K562 (cell line): ENCODE data around the gene PAM. TPM values are rescaled to one million over a fixed set of nuclear protein-coding genes. Genes with fewer than 3 reads are reported as not detected.

Experiments
- ATAC-seq: fragments of 200-7000 bp; cut with Tn5 transposase; 3 replicates; pipeline ENCODE4 v1.9.1; 2020; ENCODE audit warnings: moderate library complexity
- BruUV-seq: library from RNA; stranded (reverse); fragments of 400-500 nt; replicated peaks from 2 replicates; lab custom pipeline; 2021; lab: Mats Ljungman, UMichigan
- CTCF ChIA-PET: fragments of 300-600 bp; formaldehyde crosslinking; extraction: SDS; loops from one replicate; lab custom pipeline; 2021; ENCODE audit warnings: low intra/inter-chr PET ratio; lab: Yijun Ruan, JAX
- POLR2A ChIA-PET: fragments of 300-600, 350-650 bp; sonication (Branson Sonifier 250); formaldehyde crosslinking; extraction: SDS; loops from one replicate; lab custom pipeline; 2021; ENCODE audit warnings: antibody characterized with exemption, inconsistent platforms; lab: Yijun Ruan, JAX
- DNase-seq, 4 experiments: peaks; one replicate each; pipeline versions ENCODE4 v3.0.0 to v3.0.0-alpha.2; 2011 to 2018; ENCODE audit warnings: low spot score in 3 of 4, mixed read lengths in 3 of 4; ENCODE audit errors: extremely low read depth in 1 of 4
- FAIRE-seq: peaks from 2 replicates; lab custom pipeline; 2011; peaks lifted over from hg19 to GRCh38; lab: Jason Lieb, UNC
- H2AFZ ChIP-seq: 2 replicates; pipeline ENCODE4 v1.6.0; 2011; ENCODE audit warnings: low read depth, low read length, control low read depth, inconsistent platforms
- H3K27ac ChIP-seq: fragments of 200-600 bp; 3 replicates; pipeline ENCODE4 v1.8.0; 2011; ENCODE audit warnings: low read depth, mild to moderate bottlenecking, control low read depth, inconsistent platforms, low read length, moderate library complexity, mixed read lengths; ENCODE audit errors: extremely low read depth
- H3K27me3 ChIP-seq, 2 experiments: fragments of 300-600 bp in 1 of 2; 2 replicates in 1 of 2; 3 replicates in 1 of 2; pipeline versions ENCODE4 v1.6.0 to v1.8.0; 2011; ENCODE audit warnings: inconsistent platforms in 2 of 2, low read length in 2 of 2, mild to moderate bottlenecking in 1 of 2, mixed read lengths in 1 of 2, moderate library complexity in 1 of 2; ENCODE audit not compliant: control insufficient read depth in 2 of 2, insufficient read depth in 2 of 2
- H3K36me3 ChIP-seq: fragments of 300-600 bp; 3 replicates; pipeline ENCODE4 v1.8.0; 2011; ENCODE audit warnings: mild to moderate bottlenecking, low read length, inconsistent platforms; ENCODE audit not compliant: control insufficient read depth, insufficient read depth
- H3K4me1 ChIP-seq, 2 experiments: fragments of 200-600 bp in 1 of 2; replicated peaks in 1 of 2; 2 replicates in 1 of 2; 3 replicates in 1 of 2; pipeline versions ENCODE4 v1.5.1 to v1.8.0; 2011; ENCODE audit warnings: inconsistent platforms in 2 of 2, low read length in 2 of 2, mild to moderate bottlenecking in 1 of 2, mixed read lengths in 1 of 2, moderate library complexity in 1 of 2; ENCODE audit not compliant: control insufficient read depth in 2 of 2, insufficient read depth in 2 of 2
- H3K4me2 ChIP-seq: 2 replicates; pipeline ENCODE4 v1.6.1; 2011; ENCODE audit warnings: low read length, control low read depth, inconsistent platforms, mixed read lengths; ENCODE audit not compliant: insufficient read depth
- H3K4me3 ChIP-seq: fragments of 200-600 bp; sonication (generic), shearing (Covaris generic); 2 replicates; pipeline ENCODE4 v1.5.1; 2016; ENCODE audit warnings: control low read depth, inconsistent platforms
- H3K79me2 ChIP-seq: fragments of 200-600 bp; 3 replicates; pipeline ENCODE4 v1.8.0; 2011; ENCODE audit warnings: low read length, inconsistent platforms; ENCODE audit not compliant: control insufficient read depth, insufficient read depth
- H3K9ac ChIP-seq, 2 experiments: 2 replicates each; pipeline versions ENCODE4 v1.6.0 to v1.6.1; 2011; ENCODE audit warnings: low read depth in 2 of 2, low read length in 2 of 2, control low read depth in 1 of 2, inconsistent platforms in 1 of 2, mild to moderate bottlenecking in 1 of 2, mixed read lengths in 1 of 2; ENCODE audit not compliant: insufficient read depth in 1 of 2
- H3K9me1 ChIP-seq: one replicate; pipeline ENCODE4 v1.6.0; 2011; ENCODE audit warnings: inconsistent platforms, mild to moderate bottlenecking, low read length, moderate library complexity; ENCODE audit not compliant: control insufficient read depth, insufficient read depth
- H3K9me3 ChIP-seq: replicated peaks from 2 replicates; pipeline ENCODE4 v1.5.1; 2011; ENCODE audit warnings: low read depth, low read length, inconsistent platforms; ENCODE audit not compliant: control insufficient read depth, insufficient read depth
- H4K20me1 ChIP-seq: replicated peaks from 2 replicates; pipeline ENCODE4 v1.6.1; 2011; ENCODE audit warnings: low read length, inconsistent platforms, mixed read lengths; ENCODE audit not compliant: control insufficient read depth, insufficient read depth
- ASH1L ChIP-seq: fragments of 450-650 bp; IDR thresholded peaks from 2 replicates; pipeline ENCODE4 v1.6.1; 2018; ENCODE audit warnings: borderline replicate concordance, mild to moderate bottlenecking, low read depth; ENCODE audit not compliant: partially characterized antibody
- ATF6 ChIP-seq: sonication (generic); formaldehyde crosslinking; IDR thresholded peaks from 2 replicates; pipeline ENCODE4 v1.4.0; 2020; ENCODE audit warnings: mild to moderate bottlenecking, missing genetic modification reagents
- ETV1 ChIP-seq: fragments of 450-650 bp; conservative IDR thresholded peaks from 2 replicates; pipeline ENCODE4 v1.6.1; 2016; ENCODE audit warnings: missing genetic modification characterization, control low read depth, low read depth, missing compliant biosample characterization
- EWSR1 ChIP-seq: fragments of 450-650 bp; IDR thresholded peaks from 2 replicates; pipeline ENCODE4 v1.6.1; 2018; ENCODE audit warnings: borderline replicate concordance, mild to moderate bottlenecking, low read depth, moderate library complexity; ENCODE audit not compliant: partially characterized antibody
- GMEB1 ChIP-seq: fragments of 250-450 bp; sonication (Bioruptor Pico); IDR thresholded peaks from 2 replicates; pipeline ENCODE4 v1.4.0; 2020; ENCODE audit warnings: mild to moderate bottlenecking
- HDAC8 ChIP-seq: fragments of 450-650 bp; IDR thresholded peaks from 2 replicates; pipeline ENCODE4 v1.6.1; 2016; ENCODE audit warnings: mild to moderate bottlenecking, missing genetic modification characterization, moderate library complexity, missing compliant biosample characterization
- KDM4B ChIP-seq, 2 experiments: fragments of 450-650 bp in 1 of 2; sonication (generic) in 1 of 2; IDR thresholded peaks; 2 replicates each; pipeline ENCODE4 v1.6.1; 2016 to 2017; ENCODE audit warnings: borderline replicate concordance in 2 of 2, antibody characterized with exemption in 1 of 2, low read depth in 1 of 2, mild to moderate bottlenecking in 1 of 2
- RBM14 ChIP-seq: fragments of 200-400 bp; formaldehyde crosslinking; IDR thresholded peaks from 2 replicates; pipeline ENCODE4 v1.6.1; 2018; ENCODE audit warnings: low read depth, mild to moderate bottlenecking, low read length, moderate library complexity, borderline replicate concordance; ENCODE audit not compliant: insufficient read depth
- RFX5 ChIP-seq: IDR thresholded peaks from 2 replicates; pipeline ENCODE4 v1.6.1; 2011; ENCODE audit warnings: low read depth, mild to moderate bottlenecking, improper control_type of control experiment, low read length
- SNRNP70 ChIP-seq: fragments of 200-400 bp; formaldehyde crosslinking; optimal IDR thresholded peaks from 2 replicates; pipeline ENCODE3; 2017; ENCODE audit warnings: low read depth, low read length
- ZNF57 ChIP-seq: fragments of 450-650 bp; formaldehyde crosslinking; IDR thresholded peaks from 2 replicates; pipeline ENCODE4 v1.4.0; 2020; ENCODE audit warnings: mild to moderate bottlenecking, moderate library complexity
- in situ Hi-C: fragments of 300-500 bp; cut with MboI; formaldehyde crosslinking; loops from 4 replicates; pipeline ENCODE4 v1.15.0; 2018; ENCODE audit warnings: inconsistent platforms, mixed read lengths
- intact Hi-C: fragments of 100-400 bp; cut with micrococcal nuclease; formaldehyde crosslinking; loops from 2 replicates; pipeline ENCODE4 v1.14.2; 2022
- polyA plus RNA-seq, 8 experiments: library from polyadenylated mRNA; depleted of rRNA in 4 of 8; stranded (reverse) in 5 of 8; unstranded in 3 of 8; fragments of >200 nt; fragmentation: Nextera tagmentation in 2 of 8; fragmentation: Illumina TruSeq in 1 of 8; extraction: Ambion mirVana in 2 of 8; extraction: Trizol in 1 of 8; gene quantifications; 2 replicates each; pipeline versions ENCODE4 v1.2.1 to v1.2.3, GENCODE V29; 2011 to 2014; ENCODE audit warnings: inconsistent platforms in 1 of 8, missing spikeins in 1 of 8
- total RNA-seq, 7 experiments: library from RNA; depleted of rRNA in 6 of 7; stranded (reverse); fragments of >200 nt in 6 of 7; fragmentation: Illumina TruSeq in 2 of 7; extraction: Trizol in 2 of 7; gene quantifications; 2 replicates each; pipeline versions ENCODE4 v1.2.1 to v1.2.3, GENCODE V29; 2011 to 2021; ENCODE audit warnings: low replicate concordance in 1 of 7

PAM gene
- total and polyA plus RNA-seq, 9 of the 15 experiments (the other 6 are each of a cell fraction or from before 2014, with no cell fraction given) = 0.39 to 3.1 (median 0.77) TPM

GRCh38 chr5:102863764-102864560 lies 108.9 kb downstream of the PAM start:
- no peak overlapping the region for H3K27ac ChIP-seq
- ChIA-PET CTCF (no interaction called here), POLR2A (no interaction called here)
- H3K79me2 ChIP-seq = no peaks in the 10 kb centered on the region
- FAIRE-seq = no peak
- H3K9ac ChIP-seq = no peak overlapping the region
- H3K4me1 ChIP-seq = peaks cover 0 to 7% of the 10 kb centered on the region in 2 experiments; a peak in 1 of 5 replicates
- H3K36me3 ChIP-seq = no peaks in the 10 kb centered on the region
- H4K20me1 ChIP-seq = no peaks in the 10 kb centered on the region
- H2AFZ ChIP-seq = no peak overlapping the region
- DNase-seq = no peak
- no peaks in the 10 kb centered on the region for H3K9me1 ChIP-seq
- no peak for TF ChIP-seq ATF6 (CRISPR knock-in tag)
- no peak for TF ChIP-seq RFX5
- no peak for TF ChIP-seq EWSR1
- TF ChIP-seq GMEB1 = no peak
- no peak for TF ChIP-seq SNRNP70
- no peak for TF ChIP-seq ASH1L
- TF ChIP-seq RBM14 = no peak
- no peak for TF ChIP-seq ETV1 (tag)
- TF ChIP-seq ZNF57 = no peak
- no peak for TF ChIP-seq HDAC8 (tag)
- no peak for TF ChIP-seq KDM4B (IDR thresholded peaks at IDR 0.05; ENCODE audit: borderline replicate concordance in 2 of 2, low read depth in 1 of 2)
- H3K4me3 ChIP-seq = no peak overlapping the region
- no TSS peak for BruUV-seq
- H3K27me3 ChIP-seq = peaks cover 4 to 13% of the 10 kb centered on the region in 2 experiments; a peak in 4 of 5 replicates
- intact Hi-C loops (no loop called here), in situ Hi-C loops (no loop called here)
- H3K9me3 ChIP-seq = no peaks in the 10 kb centered on the region
- no peak for ATAC-seq
- H3K4me2 ChIP-seq = no peak overlapping the region
